ENCODE data around the gene ZNF319. TPM values are rescaled to one million over a fixed set of nuclear protein-coding genes. Genes with fewer than 3 reads are reported as not detected.

Gene ZNF319
- total RNA-seq, 1 experiment from 2014 or later = 5.6 TPM

DNA sequence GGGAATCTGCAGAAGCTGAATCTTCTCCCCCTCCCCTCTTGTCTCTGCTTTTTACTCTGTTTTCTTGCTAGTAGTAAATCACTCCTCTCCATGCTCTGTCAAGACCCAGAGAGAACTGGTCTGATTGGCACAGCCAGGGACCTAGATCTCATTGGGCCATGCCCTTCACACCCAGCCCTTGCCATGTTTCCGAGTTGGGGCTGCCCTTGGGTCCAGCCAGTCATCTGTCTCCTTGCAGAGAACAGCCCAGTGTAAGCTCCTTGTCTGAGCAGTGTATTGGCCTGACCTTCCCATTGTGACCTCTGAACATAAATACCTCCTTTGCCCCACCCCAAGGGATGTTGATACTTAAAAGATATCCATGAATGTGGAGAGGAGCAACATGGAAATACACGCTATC lies 28.9 kb upstream of the ZNF319 start:
- Histone ChIP-seq H3K27ac (no peak overlapping the region), H3K36me3 (no peaks in the 10 kb centered on the region), H3K9me3 (replicated peaks) (no peaks in the 10 kb centered on the region), H3K4me1 (peaks cover 11% of the 10 kb centered on the region), H3K4me3 (no peak overlapping the region), H3K27me3 (peaks cover 24% of the 10 kb centered on the region)
- no peak for DNase-seq

DNA sequence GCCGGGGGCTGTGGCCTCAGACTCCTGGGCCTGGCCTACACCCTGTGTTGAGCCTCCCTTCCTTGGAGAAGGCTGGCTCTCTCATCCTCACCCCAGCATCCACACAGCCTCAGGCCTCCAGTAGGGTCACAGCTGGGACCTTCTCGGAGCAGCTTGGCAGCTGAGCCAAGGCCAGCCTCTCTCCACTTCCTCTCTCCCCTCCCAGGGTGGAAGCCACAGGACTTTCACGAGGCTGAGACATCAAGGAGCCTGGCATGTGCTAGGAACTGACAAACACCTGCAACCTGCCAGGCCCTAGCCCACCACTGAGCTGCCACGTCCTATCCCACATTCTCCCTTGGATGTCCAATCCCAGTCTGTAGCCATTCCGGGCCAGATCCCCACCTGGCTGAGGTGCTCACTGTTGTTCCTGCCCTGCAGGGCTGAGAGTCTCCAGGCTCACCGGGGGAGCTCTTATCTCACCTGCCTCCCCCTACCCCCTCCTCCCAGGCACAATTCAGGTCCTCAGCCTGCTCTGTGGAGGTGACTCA lies 28.1 kb upstream of the ZNF319 start:
- Histone ChIP-seq H3K9me3 (replicated peaks) (no peaks in the 10 kb centered on the region), H3K27me3 (peaks cover 29% of the 10 kb centered on the region), H3K4me1 (peaks cover 11% of the 10 kb centered on the region), H3K27ac (no peak overlapping the region), H3K4me3 (no peak overlapping the region), H3K36me3 (no peaks in the 10 kb centered on the region)
- no peak for DNase-seq

GRCh38 chr16:58027916-58028455 lies 27.5 kb upstream of the ZNF319 start:
- no peak overlapping the region for H3K27ac ChIP-seq
- H3K9me3 ChIP-seq (replicated peaks) = no peaks in the 10 kb centered on the region
- H3K27me3 ChIP-seq = peaks cover 33% of the 10 kb centered on the region
- DNase-seq = no peak
- H3K36me3 ChIP-seq = no peaks in the 10 kb centered on the region
- no peak overlapping the region for H3K4me3 ChIP-seq
- H3K4me1 ChIP-seq = peaks cover 16% of the 10 kb centered on the region

DNA sequence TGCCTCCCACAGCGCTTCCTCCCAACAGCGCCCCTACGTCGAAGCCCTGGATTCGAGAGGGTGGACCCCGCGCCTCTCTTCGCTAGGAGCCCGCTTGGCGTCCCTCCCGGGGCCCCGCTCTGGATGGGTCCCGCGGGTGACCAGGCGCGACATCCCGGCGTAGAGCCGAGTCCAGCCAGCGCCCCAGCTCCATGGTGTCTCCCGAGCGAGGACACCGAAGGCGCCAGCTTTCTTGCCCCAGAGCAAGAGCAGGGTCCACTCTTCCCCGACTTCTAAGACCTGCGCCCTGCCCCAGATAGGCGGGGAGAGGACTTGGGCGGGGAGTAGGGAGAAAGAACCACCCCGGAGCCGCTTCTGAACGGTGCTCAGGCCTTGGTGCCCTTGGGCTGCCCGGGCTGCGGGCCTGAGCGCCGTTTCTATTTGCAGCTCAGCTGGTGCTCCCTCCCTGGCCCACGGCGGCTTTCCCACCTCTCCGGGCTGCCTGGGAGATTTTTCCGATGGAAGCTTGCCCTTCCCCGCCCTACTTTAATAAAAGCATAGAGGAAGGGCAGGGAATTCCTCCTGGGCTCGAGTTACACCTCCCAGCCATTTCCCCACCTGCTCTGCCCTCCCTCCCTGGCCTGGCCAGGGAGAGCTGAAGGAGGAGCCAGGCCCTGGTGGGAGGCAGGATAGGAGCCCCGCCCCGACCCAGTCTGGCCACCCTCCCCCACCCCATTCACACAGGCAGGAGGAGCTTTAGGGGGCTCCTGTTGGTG lies 26.9 kb upstream of the ZNF319 start:
- H3K4me3 ChIP-seq = peak overlapping the region; percentile 65
- H3K36me3 ChIP-seq = no peaks in the 10 kb centered on the region
- H3K27me3 ChIP-seq = peaks cover 33% of the 10 kb centered on the region
- DNase-seq = peak; percentile 48 to 65
- peaks cover 22% of the 10 kb centered on the region for H3K4me1 ChIP-seq
- H3K27ac ChIP-seq = no peak overlapping the region
- H3K9me3 ChIP-seq (replicated peaks) = no peaks in the 10 kb centered on the region

DNA sequence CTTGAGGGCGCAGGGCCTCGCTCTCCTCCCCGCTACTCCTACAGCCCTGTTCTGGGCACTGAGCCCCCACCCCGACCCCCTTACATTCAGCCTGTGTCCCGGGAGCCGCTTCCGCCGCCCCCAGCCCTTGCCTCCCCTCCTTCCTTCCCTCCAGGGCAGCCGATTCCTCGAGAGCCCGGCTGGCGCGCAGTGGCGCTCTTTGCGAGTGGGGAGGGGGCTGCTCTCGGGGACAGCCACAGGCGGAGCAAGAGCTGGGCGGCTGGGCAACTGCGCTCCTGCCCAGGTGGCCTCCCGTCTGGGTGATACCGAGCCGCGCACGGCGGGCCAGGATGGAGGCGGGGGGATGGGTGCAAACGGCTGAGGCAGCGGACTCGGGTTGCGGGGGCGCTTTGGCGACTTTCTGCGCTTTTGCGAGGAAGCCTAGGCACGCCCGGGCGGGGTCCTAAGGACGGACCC lies 26.3 kb upstream of the ZNF319 start:
- Histone ChIP-seq H3K27ac (no peak overlapping the region), H3K9me3 (replicated peaks) (no peaks in the 10 kb centered on the region), H3K36me3 (no peaks in the 10 kb centered on the region), H3K4me1 (peaks cover 26% of the 10 kb centered on the region), H3K27me3 (peaks cover 33% of the 10 kb centered on the region), H3K4me3 (peak overlapping the region; percentile 65)
- no peak for DNase-seq

- H3K9me3 ChIP-seq (replicated peaks) = no peaks in the 10 kb centered on the region
- H3K4me1 ChIP-seq = peaks cover 26% of the 10 kb centered on the region
- H3K27me3 ChIP-seq = peaks cover 33% of the 10 kb centered on the region
- H3K27ac ChIP-seq = no peak overlapping the region
- H3K4me3 ChIP-seq = peak overlapping the region; percentile 65
- DNase-seq = peak; percentile 37 to 57
- H3K36me3 ChIP-seq = no peaks in the 10 kb centered on the region
Observed at GRCh38 chr16:58026139-58026704, 25.8 kb upstream of the ZNF319 start.

- no peak within 1 kb of the TSS for H3K27ac ChIP-seq
- peaks cover 33% of the 10 kb centered on the region for H3K27me3 ChIP-seq
- peak within 1 kb of the TSS; percentile 65 for H3K4me3 ChIP-seq
- DNase-seq = peak; percentile 61 to 74
- H3K36me3 ChIP-seq = no peaks in the 10 kb centered on the region
- H3K4me1 ChIP-seq = peaks cover 26% of the 10 kb centered on the region
- no peaks in the 10 kb centered on the region for H3K9me3 ChIP-seq (replicated peaks)
Observed at GRCh38 chr16:58025351-58026138, 25.1 kb upstream of the ZNF319 start, which contains the start of gene MMP15. MMP15 (plus strand) TSS chr16:58025754; CDS start chr16:58026351, 597 bp downstream.

GRCh38 chr16:58024486-58025350 lies 24.2 kb upstream of the ZNF319 start:
- peaks cover 33% of the 10 kb centered on the region for H3K27me3 ChIP-seq
- peaks cover 26% of the 10 kb centered on the region for H3K4me1 ChIP-seq
- peak overlapping the region; percentile 65 for H3K4me3 ChIP-seq
- no peak for DNase-seq
- no peak overlapping the region for H3K27ac ChIP-seq
- H3K36me3 ChIP-seq = no peaks in the 10 kb centered on the region
- H3K9me3 ChIP-seq (replicated peaks) = no peaks in the 10 kb centered on the region

GRCh38 chr16:58022601-58023371 lies 22.3 kb upstream of the ZNF319 start:
- H3K36me3 ChIP-seq = no peaks in the 10 kb centered on the region
- H3K9me3 ChIP-seq (replicated peaks) = no peaks in the 10 kb centered on the region
- no peak overlapping the region for H3K27ac ChIP-seq
- peaks cover 26% of the 10 kb centered on the region for H3K4me1 ChIP-seq
- peak; percentile 73 to 77 for DNase-seq
- H3K4me3 ChIP-seq = no peak overlapping the region
- peaks cover 33% of the 10 kb centered on the region for H3K27me3 ChIP-seq

DNA sequence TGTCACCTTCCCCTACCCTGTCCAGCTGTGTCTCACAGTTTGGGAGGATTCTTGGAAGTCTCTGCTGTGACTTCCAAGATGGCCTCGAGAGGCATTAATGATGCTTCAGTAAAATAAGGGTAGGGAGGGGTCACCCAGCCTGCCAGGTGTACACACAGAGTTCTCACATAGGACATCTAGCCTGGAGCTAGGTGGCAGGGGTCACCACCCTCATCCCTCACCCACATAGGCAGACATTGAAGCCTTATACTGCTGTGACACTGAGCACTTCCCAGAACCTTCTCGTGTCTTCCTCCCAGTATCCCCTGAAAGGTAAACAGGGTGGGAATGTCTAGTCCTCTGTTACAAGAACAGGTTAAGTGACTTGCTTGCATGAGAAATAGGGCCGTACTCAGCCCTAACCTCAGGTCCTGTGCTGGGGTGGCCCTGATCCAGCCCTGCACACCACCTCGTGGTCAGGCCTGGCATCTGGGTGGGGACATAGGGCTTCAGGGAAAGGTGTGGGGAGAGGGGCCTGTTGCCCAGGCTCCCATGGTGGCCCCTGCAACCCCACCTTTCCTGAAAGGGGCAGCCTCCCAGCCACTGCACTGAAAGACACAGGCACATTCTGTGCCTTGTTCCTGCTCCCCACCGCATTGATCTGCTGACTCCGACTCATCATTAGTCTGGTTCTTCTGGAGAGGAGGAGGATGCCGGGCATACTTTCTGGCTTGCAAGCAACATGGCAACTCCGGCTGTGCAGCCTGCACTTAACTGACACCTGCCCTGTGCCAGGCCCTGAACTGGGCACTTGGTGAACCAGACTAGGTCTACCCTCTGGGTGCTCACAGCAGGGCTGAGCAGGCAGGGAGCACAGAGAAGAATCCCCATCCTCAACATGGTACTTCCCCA lies 21.4 kb upstream of the ZNF319 start:
- H3K27me3 ChIP-seq = peaks cover 26% of the 10 kb centered on the region
- no peaks in the 10 kb centered on the region for H3K36me3 ChIP-seq
- no peaks in the 10 kb centered on the region for H3K9me3 ChIP-seq (replicated peaks)
- H3K27ac ChIP-seq = no peak overlapping the region
- DNase-seq = no peak
- H3K4me3 ChIP-seq = no peak overlapping the region
- peaks cover 23% of the 10 kb centered on the region for H3K4me1 ChIP-seq

DNA sequence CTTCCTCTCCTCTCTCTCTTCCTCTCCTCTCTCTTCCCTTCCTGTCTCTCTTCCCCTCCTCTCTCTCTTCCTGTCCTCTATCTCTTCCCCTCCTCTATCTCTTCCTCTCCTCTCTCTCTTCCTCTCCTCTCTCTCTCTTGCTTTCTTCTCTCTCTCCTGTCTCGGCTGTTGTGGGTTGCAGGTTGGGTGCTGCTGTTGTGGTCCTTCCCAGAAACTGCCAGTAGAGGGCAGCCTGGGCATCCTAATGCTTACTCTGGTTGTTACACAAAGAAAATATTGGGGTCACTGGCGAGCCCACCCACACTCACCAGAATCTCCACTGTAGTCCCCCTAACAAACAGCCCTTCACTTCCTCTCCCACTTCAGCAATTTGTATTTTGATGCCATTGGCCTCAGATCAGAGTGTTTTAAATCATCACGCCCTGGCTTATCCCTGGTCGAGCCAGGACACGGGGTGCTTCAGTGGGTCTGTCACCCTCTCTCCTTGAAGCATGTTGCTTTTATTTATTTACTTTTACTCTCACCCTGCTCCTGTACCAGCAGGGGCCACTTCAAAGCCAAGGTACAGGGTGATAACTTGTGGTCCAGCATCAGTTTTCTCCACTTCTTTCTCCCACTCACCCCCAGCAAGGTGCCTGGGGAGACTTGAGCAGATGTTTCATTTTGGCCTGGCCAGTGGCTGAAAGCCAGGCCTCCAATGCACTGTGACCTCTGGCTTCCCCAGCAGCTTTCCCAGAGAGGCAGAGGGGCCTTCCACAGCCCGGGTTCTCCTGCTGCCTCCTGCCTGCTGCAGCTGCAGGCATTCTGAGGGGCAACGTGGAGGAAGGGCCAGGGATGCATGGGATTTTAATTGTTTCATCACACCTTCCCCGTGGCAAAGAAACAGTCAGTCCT lies 20.4 kb upstream of the ZNF319 start:
- H3K27ac ChIP-seq = no peak overlapping the region
- no peaks in the 10 kb centered on the region for H3K36me3 ChIP-seq
- H3K27me3 ChIP-seq = peaks cover 21% of the 10 kb centered on the region
- H3K4me3 ChIP-seq = no peak overlapping the region
- H3K4me1 ChIP-seq = peaks cover 23% of the 10 kb centered on the region
- DNase-seq = peak; percentile 55 to 81
- H3K9me3 ChIP-seq (replicated peaks) = no peaks in the 10 kb centered on the region
